ENCODE measurements around the gene SLX4IP.

DNA sequence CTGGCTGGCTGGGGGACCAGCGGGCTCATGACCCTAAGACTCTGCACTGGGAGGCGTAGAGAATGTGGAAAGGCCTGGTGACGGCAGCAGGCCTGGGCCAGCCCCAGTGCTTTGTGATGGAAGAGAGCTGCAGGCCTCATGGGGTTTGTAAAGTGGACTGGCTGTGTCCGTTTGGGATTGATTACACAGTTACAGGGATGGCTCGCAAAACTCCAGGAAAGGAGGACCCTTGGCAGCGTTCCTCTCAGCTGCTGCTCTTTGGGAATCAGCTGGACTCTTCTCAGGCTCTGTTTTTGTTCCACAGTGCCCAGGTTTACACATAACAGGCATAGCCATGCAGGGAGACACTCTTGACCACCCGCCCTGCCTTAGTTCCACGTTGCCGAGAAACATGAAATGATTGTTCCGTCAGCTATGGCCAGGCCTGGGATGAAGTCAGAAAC lies 89.0 kb downstream of the SLX4IP start:
- TF ChIP-seq, protein P1, sequence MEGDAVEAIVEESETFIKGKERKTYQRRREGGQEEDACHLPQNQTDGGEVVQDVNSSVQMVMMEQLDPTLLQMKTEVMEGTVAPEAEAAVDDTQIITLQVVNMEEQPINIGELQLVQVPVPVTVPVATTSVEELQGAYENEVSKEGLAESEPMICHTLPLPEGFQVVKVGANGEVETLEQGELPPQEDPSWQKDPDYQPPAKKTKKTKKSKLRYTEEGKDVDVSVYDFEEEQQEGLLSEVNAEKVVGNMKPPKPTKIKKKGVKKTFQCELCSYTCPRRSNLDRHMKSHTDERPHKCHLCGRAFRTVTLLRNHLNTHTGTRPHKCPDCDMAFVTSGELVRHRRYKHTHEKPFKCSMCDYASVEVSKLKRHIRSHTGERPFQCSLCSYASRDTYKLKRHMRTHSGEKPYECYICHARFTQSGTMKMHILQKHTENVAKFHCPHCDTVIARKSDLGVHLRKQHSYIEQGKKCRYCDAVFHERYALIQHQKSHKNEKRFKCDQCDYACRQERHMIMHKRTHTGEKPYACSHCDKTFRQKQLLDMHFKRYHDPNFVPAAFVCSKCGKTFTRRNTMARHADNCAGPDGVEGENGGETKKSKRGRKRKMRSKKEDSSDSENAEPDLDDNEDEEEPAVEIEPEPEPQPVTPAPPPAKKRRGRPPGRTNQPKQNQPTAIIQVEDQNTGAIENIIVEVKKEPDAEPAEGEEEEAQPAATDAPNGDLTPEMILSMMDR (IDR thresholded peaks at IDR 0.05; ENCODE audit: low read depth, low read length) = no peak
- no peak for TF ChIP-seq EZH2phosphoT487 (IDR thresholded peaks at IDR 0.05; ENCODE audit: low read depth)
